Fibroblast of villous mesenchyme (primary cell): ENCODE results near the gene ZNRF3. TPM values are rescaled to one million over a fixed set of nuclear protein-coding genes. Genes with fewer than 3 reads are reported as not detected.
"Not testable (repeated sequence)": the region's sequence is repeated elsewhere in the genome, so short reads cannot be mapped to it uniquely, and the experiment has no call there.

Experiments used
- DNase-seq: peaks from one replicate; pipeline ENCODE4 v3.0.0-alpha.2; 2010; ENCODE audit warnings: low read depth
- H3K4me3 ChIP-seq: 2 replicates; pipeline ENCODE4 v1.5.1; 2011; ENCODE audit warnings: low read depth, mild to moderate bottlenecking, low read length
- total RNA-seq: library from RNA; depleted of rRNA; stranded (reverse); fragments of >200 nt; gene quantifications from 2 replicates; pipeline ENCODE4 v1.2.3, GENCODE V29; 2012
- TF ChIP-seq, protein P1 (sequence below): IDR thresholded peaks from 2 replicates; pipeline ENCODE4 v1.5.1; 2012; ENCODE audit warnings: low read depth, mild to moderate bottlenecking, low read length; ENCODE audit not compliant: insufficient read depth

ZNRF3 gene
- total RNA-seq, 1 donor, result 1.7 TPM

DNA sequence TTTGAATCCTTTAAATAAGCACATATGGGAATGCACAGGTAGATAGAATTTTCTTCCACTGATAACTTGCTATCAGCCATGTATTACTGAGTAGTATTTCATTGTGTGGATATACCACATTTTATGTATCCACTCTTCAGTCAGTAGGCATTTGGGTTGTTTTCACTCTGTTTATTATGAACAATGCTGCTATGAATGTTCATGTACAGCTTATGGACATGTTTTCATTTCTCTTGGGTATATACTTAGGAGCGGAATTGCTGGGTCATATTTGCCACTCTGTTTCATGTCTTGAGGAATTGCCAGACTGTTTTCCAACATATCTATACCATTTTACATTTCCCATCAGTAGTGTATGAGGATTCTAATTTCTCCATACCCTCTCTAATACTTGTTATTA, 63.8 kb downstream of the ZNRF3 start:
- no peak overlapping the region for H3K4me3 ChIP-seq
- TF ChIP-seq, protein P1, sequence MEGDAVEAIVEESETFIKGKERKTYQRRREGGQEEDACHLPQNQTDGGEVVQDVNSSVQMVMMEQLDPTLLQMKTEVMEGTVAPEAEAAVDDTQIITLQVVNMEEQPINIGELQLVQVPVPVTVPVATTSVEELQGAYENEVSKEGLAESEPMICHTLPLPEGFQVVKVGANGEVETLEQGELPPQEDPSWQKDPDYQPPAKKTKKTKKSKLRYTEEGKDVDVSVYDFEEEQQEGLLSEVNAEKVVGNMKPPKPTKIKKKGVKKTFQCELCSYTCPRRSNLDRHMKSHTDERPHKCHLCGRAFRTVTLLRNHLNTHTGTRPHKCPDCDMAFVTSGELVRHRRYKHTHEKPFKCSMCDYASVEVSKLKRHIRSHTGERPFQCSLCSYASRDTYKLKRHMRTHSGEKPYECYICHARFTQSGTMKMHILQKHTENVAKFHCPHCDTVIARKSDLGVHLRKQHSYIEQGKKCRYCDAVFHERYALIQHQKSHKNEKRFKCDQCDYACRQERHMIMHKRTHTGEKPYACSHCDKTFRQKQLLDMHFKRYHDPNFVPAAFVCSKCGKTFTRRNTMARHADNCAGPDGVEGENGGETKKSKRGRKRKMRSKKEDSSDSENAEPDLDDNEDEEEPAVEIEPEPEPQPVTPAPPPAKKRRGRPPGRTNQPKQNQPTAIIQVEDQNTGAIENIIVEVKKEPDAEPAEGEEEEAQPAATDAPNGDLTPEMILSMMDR, result no peak
- DNase-seq, result no peak

DNA sequence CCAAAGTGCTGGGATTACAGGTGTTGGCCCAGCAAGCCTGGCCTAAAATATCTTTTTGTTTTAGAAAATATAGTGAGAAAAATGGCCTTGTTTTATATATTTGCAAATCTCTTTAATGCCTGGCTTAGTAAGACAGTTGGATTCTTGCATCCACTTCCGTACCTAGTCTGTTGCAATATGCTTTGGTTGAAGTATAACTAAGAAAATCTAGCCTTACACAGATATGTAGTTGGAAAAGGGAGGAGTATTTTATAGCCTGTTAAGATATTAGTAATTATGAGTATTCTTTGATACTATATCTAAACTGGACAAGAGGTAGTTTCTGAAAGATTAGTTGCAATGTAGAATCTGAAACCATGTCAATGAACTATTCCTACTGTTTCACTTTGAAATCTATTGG, 65.1 kb downstream of the ZNRF3 start:
- DNase-seq, result no peak
- no peak overlapping the region for H3K4me3 ChIP-seq
- TF ChIP-seq, protein P1, result no peak

DNA sequence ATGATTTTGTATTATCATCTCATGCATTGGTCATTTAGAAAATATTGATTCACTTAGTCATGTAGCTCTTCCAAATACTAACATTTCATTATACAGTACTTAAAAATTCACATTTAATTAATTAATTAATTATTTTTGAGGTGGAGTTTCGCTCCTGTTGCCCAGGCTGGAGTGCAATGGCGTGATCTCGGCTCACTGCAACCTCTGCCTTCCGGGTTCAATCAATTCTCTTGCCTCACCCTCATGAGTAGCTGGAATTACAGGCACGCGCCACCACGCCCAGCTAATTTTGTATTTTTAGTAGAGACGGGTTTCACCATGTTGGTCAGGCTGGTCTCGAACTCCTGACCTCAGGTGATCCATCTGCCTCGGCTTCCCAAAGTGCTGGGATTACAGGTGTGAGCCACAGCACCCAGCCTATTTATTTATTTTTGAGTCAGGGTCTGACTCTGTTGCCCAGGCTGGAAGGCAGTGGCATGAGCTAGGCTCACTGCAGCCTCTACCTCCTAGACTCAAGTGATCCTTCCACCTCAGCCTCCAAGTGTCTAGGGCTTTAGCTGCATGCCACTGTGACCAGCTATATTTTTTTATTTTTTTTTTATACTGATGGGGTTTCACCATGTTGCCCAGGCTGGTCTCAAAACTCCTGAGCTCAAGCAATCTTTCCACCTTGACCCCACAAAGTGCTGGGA, 65.6 kb downstream of the ZNRF3 start:
- not testable (repeated sequence) for DNase-seq, H3K4me3 ChIP-seq

DNA sequence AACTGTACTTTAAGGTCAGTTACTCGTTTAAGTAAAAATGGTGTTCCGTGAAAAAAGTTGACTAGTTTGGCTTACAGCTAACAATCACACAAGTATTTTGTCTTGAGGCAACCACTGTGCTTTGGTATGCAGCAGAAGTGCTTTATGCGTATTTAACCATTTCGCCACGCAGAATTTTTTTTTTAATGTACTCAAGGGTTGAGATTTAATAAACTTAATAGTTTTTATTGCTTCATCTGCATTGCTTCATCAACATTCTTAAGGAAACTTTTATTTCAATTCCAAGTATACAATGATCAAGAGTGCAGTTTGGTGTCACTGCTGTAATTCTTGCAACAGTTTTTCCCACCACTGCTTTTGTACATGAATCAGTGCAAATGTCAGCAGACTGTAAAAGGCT, 66.4 kb downstream of the ZNRF3 start:
- no peak overlapping the region for H3K4me3 ChIP-seq
- DNase-seq, result peak; percentile 81
- TF ChIP-seq, protein P1, result no peak

DNA sequence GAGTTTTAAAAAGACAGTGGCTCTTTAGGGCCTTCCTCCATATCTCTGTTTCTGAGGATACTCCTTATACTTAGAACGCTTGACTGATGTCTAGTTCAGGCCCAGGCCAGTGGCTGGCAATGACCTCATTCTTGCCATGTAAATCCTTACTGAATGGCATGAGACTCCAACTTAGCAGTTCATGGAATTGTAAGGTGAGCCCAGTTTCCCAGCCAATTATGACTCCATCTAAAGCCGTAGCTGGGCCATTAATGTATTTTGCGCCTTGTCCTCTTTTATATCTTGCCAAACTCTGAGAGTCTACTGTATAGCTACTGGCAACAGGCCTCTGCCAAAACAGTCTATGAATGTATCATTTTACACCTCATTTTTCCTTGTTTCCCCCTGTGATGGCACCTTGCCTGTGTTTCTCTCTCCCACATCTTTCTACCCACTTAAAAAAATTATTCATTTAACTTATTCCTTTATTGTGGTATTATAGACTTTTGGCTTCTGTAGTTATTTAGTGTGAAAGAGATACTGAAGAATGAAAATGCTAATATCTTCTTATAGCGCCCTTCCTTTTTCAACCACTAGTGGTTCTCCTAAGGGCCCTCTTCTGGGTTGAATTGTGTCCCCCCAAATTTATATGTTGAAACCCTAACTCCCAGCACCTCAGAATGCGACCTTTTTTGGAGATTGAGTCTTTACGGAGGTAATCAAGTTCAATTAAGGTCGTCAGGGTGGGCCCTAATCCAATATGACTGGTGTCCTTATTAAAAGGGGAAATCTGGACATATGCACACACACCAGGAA, 67.4 kb downstream of the ZNRF3 start:
- no peak for DNase-seq
- H3K4me3 ChIP-seq, result no peak overlapping the region
- TF ChIP-seq, protein P1, result peak; percentile 17

DNA sequence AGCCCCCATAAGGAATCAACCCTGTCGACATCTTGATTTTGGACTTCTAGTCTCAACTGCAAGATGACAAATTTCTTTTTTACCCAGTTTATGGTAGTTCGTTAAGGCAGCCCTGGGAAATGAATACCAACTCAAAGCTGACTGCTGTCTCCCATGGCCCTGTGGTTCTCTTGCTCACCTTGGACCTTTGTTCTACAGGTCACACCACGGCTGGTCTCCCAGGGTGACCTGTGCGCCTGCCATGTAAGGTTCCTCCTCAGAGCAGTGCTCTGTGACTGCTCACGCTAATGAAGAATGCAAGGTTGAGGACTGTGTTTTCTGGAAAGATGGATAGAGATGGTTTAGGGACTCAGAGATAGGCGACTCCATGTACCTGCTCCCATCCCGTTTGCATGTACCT, 68.2 kb downstream of the ZNRF3 start:
- DNase-seq, result no peak
- TF ChIP-seq, protein P1, result no peak
- no peak overlapping the region for H3K4me3 ChIP-seq

DNA sequence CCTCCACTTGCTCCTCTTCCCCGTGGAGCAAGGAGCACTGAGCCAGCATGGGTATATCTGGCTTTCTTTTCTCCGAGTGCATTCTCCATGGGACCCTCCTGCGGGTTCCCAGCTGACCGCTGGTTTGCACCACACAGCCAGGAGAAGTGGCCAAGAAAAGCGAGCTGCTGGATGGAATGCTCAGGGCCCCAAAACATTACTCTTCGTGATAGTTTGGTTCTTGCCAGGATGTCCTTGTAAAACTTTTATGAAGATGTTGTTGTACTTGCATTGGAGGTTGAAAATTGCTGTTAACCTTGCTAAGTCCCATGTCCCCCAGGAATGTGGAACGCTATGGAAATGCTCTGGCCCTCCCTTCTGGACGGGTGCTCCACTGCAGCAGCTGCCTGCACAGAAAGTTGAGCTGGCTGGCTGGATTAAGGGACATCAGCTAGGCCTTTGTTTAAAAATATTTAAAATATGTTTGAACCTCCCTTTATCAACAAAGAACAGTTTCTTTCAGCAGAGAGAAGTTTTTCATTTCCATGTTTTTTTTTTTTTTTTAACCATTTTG, 68.7 kb downstream of the ZNRF3 start:
- no peak overlapping the region for H3K4me3 ChIP-seq
- TF ChIP-seq, protein P1, result peak; percentile 35
- DNase-seq, result peak; percentile 73
